Large intestine (tissue), 3 donors: ENCODE measurements around the gene CPA5. TPM values are rescaled to one million over a fixed set of nuclear protein-coding genes. Genes with fewer than 3 reads are reported as not detected.

Source experiments
- DNase-seq, 2 donors: peaks; one replicate each; pipeline versions ENCODE4 v3.0.0 to v3.0.0-alpha.2; 2013
- H3K27ac ChIP-seq: one replicate; pipeline ENCODE4 v1.5.1; 2013; ENCODE audit warnings: low read length
- H3K27me3 ChIP-seq: 2 replicates; pipeline ENCODE4 v1.6.1; 2013; ENCODE audit warnings: low read length; ENCODE audit not compliant: control insufficient read depth, insufficient read depth
- H3K36me3 ChIP-seq: 2 replicates; pipeline ENCODE4 v1.6.1; 2013; ENCODE audit warnings: low read length; ENCODE audit not compliant: control insufficient read depth, insufficient read depth
- H3K4me1 ChIP-seq: one replicate; pipeline ENCODE4 v1.6.1; 2013; ENCODE audit warnings: low read length; ENCODE audit not compliant: control insufficient read depth, insufficient read depth
- H3K4me3 ChIP-seq: one replicate; pipeline ENCODE4 v1.5.1; 2013; ENCODE audit warnings: low read length
- H3K9me3 ChIP-seq: one replicate; pipeline ENCODE4 v1.6.1; 2013; ENCODE audit warnings: mild to moderate bottlenecking, low read depth, low read length, moderate library complexity; ENCODE audit not compliant: control insufficient read depth
- WGBS: methylation state at CpG from one replicate; pipeline ENCODE4 v1.1.5; 2013; ENCODE audit warnings: low lambda C conversion rate; ENCODE audit not compliant: insufficient coverage; 5-methylcytosine and 5-hydroxymethylcytosine counted together
- polyA plus RNA-seq: library from polyadenylated mRNA; unstranded; fragments of 120-200 nt; gene quantifications from one replicate; pipeline ENCODE4 v1.2.1, GENCODE V29; 2013

The CPA5 gene
- polyA plus RNA-seq, 1 donor = 0.15 TPM

DNA sequence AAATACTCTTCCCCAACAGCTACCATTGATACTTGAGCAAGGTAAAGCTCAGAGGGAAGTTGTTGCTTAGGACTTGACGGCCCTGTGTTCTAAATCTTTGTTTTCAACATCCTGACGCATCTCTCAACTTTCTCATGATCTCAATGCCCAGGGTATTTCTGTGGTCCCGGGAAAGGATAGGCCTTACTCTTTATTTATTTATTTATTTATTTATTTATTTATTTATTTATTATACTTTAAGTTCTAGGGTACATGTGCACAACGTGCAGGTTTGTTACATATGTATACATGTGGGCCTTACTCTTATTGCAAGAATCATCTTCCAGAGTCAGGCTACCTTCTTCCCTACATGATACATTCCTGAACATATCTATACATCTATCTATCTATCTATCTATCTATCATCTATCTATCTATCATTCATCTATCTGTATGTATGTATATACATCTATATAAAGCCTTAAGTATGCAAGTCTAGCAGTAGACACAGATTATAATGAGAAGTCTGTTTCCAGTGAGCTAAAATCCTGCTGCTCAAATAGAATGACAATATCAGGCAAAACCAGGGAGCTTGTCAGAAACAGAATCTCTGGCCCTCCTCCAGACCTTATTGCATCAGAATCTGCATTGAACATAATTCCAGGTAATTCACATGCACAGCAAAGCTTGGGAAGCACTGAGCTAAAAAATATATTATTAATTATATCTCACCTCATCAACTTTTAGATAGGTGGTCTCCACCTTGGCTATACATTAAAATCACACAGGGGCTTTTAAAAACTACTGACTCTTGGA, 12.2 kb upstream of the CPA5 start:
- H3K36me3 ChIP-seq = no peaks in the 10 kb centered on the region
- H3K27me3 ChIP-seq = no peaks in the 10 kb centered on the region
- H3K27ac ChIP-seq = no peak overlapping the region
- 100% methylated on average over 1 of the region's 4 CpGs for WGBS
- H3K4me1 ChIP-seq = no peaks in the 10 kb centered on the region
- no peaks in the 10 kb centered on the region for H3K9me3 ChIP-seq
- DNase-seq = no peak
- no peak overlapping the region for H3K4me3 ChIP-seq

GRCh38 chr7:130333832-130334231, 10.8 kb upstream of the CPA5 start:
- H3K36me3 ChIP-seq = no peaks in the 10 kb centered on the region
- no peak overlapping the region for H3K4me3 ChIP-seq
- H3K27ac ChIP-seq = no peak overlapping the region
- no peaks in the 10 kb centered on the region for H3K4me1 ChIP-seq
- no peaks in the 10 kb centered on the region for H3K27me3 ChIP-seq
- DNase-seq = no peak
- no peaks in the 10 kb centered on the region for H3K9me3 ChIP-seq
- WGBS = no CpG with 5 or more reads among the region's 2 CpGs

- no peak overlapping the region for H3K27ac ChIP-seq
- H3K27me3 ChIP-seq = no peaks in the 10 kb centered on the region
- no peaks in the 10 kb centered on the region for H3K36me3 ChIP-seq
- no CpG with 5 or more reads among the region's 6 CpGs for WGBS
- no peak for DNase-seq
- no peak overlapping the region for H3K4me3 ChIP-seq
- H3K4me1 ChIP-seq = no peaks in the 10 kb centered on the region
- no peaks in the 10 kb centered on the region for H3K9me3 ChIP-seq
These were observed 10.3 kb upstream of the CPA5 start for GRCh38 chr7:130334274-130334673.

DNA sequence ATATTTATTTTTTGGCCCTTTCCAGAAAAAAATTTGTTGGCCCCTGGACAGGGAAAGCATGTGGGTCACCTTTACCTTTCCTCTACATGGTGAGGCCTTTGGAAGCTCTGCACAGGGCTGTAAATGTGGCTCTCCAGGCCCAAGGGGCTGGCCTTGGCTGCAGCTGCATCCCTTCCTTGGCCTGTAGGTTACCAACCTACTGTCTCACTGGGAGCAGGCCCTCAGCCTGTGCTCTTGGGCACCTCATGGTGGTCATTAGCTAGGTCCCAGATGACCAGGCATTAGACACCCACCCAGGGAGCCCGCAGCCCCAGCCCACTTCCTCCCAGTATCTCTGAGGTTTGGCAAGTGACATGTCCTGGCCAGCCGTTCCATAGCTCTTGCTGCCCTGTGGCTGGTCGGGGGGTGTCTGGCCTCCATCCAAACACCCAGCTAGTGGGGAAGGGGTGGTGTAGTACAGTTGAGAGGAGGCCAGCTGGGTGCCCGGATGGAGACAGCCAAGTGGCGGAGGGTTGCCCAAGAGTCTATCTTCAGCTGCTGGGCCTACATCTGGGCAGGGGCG, 7.1 kb upstream of the CPA5 start:
- no peaks in the 10 kb centered on the region for H3K4me1 ChIP-seq
- H3K36me3 ChIP-seq = no peaks in the 10 kb centered on the region
- no peak overlapping the region for H3K27ac ChIP-seq
- H3K27me3 ChIP-seq = no peaks in the 10 kb centered on the region
- no peak for DNase-seq
- no peaks in the 10 kb centered on the region for H3K9me3 ChIP-seq
- no peak overlapping the region for H3K4me3 ChIP-seq
- WGBS = no CpG with 5 or more reads among the region's 6 CpGs

GRCh38 chr7:130338233-130338632, 6.4 kb upstream of the CPA5 start:
- Histone ChIP-seq H3K4me3 (no peak overlapping the region), H3K36me3 (no peaks in the 10 kb centered on the region), H3K27ac (no peak overlapping the region), H3K27me3 (no peaks in the 10 kb centered on the region), H3K4me1 (no peaks in the 10 kb centered on the region), H3K9me3 (no peaks in the 10 kb centered on the region)
- no peak for DNase-seq
- WGBS = 100% methylated on average over 1 of the region's 3 CpGs

DNA sequence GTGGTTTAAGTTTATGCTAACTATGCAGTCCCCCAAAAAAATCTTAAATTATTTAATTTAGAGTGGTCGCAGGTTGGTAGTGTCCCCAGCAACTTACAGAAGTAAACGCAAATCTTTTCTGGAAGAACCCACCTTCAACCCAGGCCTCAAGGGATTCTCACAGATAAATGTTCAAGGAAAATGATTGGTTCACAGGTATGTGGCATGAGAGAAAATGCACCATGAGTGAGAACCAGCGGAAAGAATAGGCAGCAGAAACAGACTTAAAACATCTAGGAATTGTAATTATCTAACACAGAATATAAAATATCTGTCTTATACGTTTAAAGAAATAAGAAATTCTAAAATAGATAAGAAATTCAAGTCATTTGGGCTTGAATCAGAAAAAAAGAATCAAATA, 2.7 kb upstream of the CPA5 start:
- WGBS = 100% methylated on average over 3 of the region's 4 CpGs
- no peaks in the 10 kb centered on the region for H3K27me3 ChIP-seq
- no peak for DNase-seq
- no peaks in the 10 kb centered on the region for H3K36me3 ChIP-seq
- no peaks in the 10 kb centered on the region for H3K9me3 ChIP-seq
- H3K4me1 ChIP-seq = no peaks in the 10 kb centered on the region
- no peak overlapping the region for H3K27ac ChIP-seq
- no peak overlapping the region for H3K4me3 ChIP-seq

DNA sequence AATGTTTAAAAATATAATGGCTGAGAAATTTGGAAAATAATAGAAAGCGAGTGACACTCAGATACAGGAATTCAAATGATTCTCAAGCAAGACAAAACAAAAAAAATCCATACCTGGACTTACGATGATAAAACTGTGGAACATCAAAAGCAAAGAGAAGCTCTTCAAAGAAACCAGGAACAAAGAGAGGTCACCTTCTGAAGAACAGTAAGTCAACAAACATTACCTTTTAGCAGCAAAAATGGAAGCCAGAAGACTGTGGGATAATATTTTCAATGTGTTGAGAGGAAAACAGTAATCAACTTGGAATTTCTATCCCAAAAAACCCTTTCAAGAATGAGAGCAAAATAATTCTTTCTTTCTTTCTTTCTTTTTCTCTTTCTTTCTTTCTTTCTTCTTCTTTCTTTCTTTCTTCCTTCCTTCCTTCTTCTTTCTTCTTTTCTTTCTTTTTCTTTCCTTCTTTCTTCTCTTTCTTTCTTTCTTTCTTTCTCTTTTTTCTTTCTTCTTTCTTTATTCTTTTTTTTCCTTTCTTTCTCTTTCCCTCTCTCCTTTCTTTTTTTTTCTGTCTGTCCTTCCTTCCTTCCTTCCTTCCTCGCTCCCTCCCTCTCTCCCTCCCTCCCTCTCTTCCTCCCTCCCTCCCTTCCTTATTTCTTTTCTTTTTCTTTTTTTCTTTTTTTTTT, 1.8 kb upstream of the CPA5 start:
- H3K4me3 ChIP-seq = no peak overlapping the region
- no peaks in the 10 kb centered on the region for H3K36me3 ChIP-seq
- WGBS = 100% methylated on average over 2 of the region's 3 CpGs
- H3K27me3 ChIP-seq = no peaks in the 10 kb centered on the region
- H3K27ac ChIP-seq = no peak overlapping the region
- no peaks in the 10 kb centered on the region for H3K9me3 ChIP-seq
- DNase-seq = no peak
- no peaks in the 10 kb centered on the region for H3K4me1 ChIP-seq

- H3K36me3 ChIP-seq = no peaks in the 10 kb centered on the region
- no CpG with 5 or more reads among the region's 8 CpGs for WGBS
- no peak overlapping the region for H3K27ac ChIP-seq
- H3K27me3 ChIP-seq = no peaks in the 10 kb centered on the region
- H3K9me3 ChIP-seq = no peaks in the 10 kb centered on the region
- H3K4me3 ChIP-seq = no peak overlapping the region
- no peaks in the 10 kb centered on the region for H3K4me1 ChIP-seq
- no peak for DNase-seq
These were observed 520 bp downstream of the CPA5 start for GRCh38 chr7:130345136-130345535.

GRCh38 chr7:130345725-130346124, 1.1 kb downstream of the CPA5 start:
- Histone ChIP-seq H3K4me3 (no peak overlapping the region), H3K36me3 (no peaks in the 10 kb centered on the region), H3K27ac (no peak overlapping the region), H3K27me3 (peaks cover 2% of the 10 kb centered on the region), H3K9me3 (no peaks in the 10 kb centered on the region), H3K4me1 (no peaks in the 10 kb centered on the region)
- 100% methylated on average over 1 of the region's 5 CpGs for WGBS
- no peak for DNase-seq

DNA sequence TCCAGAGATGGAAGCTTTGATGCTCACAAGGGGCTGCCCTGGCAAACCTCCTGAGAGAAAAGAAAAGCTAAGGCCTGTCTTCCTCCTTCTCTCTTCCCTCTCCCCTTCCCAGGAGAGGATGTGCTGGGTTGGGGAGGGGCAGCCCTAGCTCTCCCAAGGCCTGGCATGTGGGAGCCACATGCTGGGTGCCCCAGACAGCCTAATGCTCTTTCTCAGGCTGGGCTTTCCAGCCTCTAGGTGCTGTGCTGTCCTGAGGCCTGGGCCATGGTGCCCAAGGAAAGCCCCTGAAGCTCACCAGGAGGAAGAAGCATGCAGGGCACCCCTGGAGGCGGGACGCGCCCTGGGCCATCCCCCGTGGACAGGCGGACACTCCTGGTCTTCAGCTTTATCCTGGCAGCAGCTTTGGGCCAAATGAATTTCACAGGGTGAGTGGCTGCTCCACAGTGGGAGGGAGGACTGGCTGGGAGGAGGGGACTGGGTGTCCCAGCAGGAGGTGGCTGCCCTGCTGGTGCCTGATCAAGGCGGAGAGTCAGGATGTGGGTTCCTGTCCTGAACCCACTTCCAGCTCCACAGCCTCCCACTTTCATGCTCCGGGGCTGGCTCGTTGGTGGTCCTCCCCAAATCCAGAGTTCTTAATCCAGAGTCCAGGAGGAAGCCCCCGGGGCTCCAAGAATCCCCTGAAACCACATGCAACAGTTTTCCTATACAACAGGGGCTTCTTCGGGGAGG, 1.7 kb downstream of the CPA5 start:
- Histone ChIP-seq H3K27me3 (peaks cover 2% of the 10 kb centered on the region), H3K27ac (no peak overlapping the region), H3K36me3 (no peaks in the 10 kb centered on the region), H3K4me1 (peaks cover 3% of the 10 kb centered on the region), H3K9me3 (no peaks in the 10 kb centered on the region), H3K4me3 (no peak overlapping the region)
- DNase-seq = no peak
- no CpG with 5 or more reads among the region's 10 CpGs for WGBS
